Measurements from ENCODE around the gene ULK3. TPM values are rescaled to one million over a fixed set of nuclear protein-coding genes. Genes with fewer than 3 reads are reported as not detected.
"Not testable (repeated sequence)": the region's sequence is repeated elsewhere in the genome, so short reads cannot be mapped to it uniquely, and the experiment has no call there.

The ULK3 gene, protein sequence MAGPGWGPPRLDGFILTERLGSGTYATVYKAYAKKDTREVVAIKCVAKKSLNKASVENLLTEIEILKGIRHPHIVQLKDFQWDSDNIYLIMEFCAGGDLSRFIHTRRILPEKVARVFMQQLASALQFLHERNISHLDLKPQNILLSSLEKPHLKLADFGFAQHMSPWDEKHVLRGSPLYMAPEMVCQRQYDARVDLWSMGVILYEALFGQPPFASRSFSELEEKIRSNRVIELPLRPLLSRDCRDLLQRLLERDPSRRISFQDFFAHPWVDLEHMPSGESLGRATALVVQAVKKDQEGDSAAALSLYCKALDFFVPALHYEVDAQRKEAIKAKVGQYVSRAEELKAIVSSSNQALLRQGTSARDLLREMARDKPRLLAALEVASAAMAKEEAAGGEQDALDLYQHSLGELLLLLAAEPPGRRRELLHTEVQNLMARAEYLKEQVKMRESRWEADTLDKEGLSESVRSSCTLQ
- total RNA-seq (2014; rRNA removed; shearing (Covaris generic)) = 14.3 and 15.1 TPM in 2 replicates

GRCh38 chr15:74842581-74843444, at the start of gene ULK3:
TSS of gene ULK3 (minus strand) at chr15:74843156. CDS start at chr15:74843105, 51 bp downstream.
- DNase-seq (ENCODE audit: low read depth) = peak; percentile 87

DNA sequence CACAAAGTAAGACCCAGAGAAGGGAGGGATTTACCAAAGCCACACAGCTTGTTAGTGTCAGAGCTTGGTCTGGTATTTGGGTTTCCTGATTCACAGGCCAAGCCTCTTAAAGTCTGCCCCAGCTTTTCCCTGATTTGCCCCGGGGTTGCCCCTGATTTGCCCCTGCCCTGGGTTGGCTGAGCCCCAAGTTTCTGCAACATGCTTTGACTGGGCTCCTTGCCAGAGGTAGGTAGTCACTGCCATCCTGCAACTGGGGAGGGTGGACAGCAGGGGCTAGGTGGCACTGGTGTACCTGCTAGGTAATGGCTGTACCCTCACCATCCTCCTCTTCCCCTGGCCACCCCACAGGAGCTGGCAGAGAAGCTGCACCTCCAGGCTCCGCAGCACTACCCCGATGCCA, 49.4 kb upstream of the ULK3 start:
- no peak for DNase-seq (ENCODE audit: low read depth)

DNA sequence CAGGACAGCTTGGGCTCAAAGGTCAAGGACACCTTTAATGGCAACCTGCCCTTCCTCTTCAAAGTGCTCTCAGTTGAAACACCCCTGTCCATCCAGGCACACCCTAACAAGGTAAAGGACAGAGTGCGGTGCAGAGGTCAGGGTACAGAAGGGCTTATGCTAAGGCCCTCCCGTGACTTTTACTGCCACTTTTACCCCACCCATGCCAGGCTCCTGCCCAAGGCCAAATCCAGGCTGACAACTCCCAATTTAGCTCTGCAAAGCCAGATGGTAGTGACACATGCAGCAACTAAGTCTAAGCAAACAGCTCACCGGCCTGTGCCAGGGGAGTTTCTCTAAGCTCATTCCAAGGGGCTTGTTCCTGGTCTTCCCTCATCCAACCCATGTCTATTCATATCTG, 48.5 kb upstream of the ULK3 start:
- no peak for DNase-seq (ENCODE audit: low read depth)

- no peak for DNase-seq (ENCODE audit: low read depth)
Observed at GRCh38 chr15:74890665-74890960, 47.7 kb upstream of the ULK3 start.

- peak; percentile 78 for DNase-seq (ENCODE audit: low read depth)
Observed at GRCh38 chr15:74889883-74890664, 47.1 kb upstream of the ULK3 start, which contains the start of gene MPI. TSS of gene MPI (plus strand) at chr15:74890042. CDS start at chr15:74890074, 32 bp downstream.

DNA sequence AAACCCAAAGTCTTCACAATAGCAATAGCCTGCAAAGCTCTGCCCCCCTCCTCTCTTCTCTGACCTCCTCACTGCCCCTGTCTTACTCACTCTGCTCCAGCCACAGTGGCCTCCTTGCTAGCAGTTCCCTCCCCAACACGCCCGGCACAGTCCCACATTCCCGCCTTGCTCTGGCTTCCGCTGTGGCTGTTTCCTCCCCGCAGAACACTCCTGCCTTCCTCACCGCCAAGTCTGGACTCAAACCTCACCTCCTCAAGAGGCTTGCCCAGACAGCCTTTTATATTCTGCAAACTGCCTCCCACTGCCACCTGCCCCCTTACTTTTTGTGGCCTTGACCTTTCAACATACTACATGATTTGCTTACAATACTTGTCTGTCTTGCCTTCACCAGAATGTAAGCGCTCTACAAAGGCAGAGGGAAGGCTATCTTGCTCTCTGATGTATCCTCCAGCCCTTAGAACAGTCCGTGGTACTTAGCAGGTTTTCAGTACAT, 46.5 kb upstream of the ULK3 start:
- DNase-seq (ENCODE audit: low read depth) = peak; percentile 53

GRCh38 chr15:74888716-74889115, 45.8 kb upstream of the ULK3 start:
- no peak for DNase-seq (ENCODE audit: low read depth)

- not testable (repeated sequence) for DNase-seq (ENCODE audit: low read depth)
Observed at GRCh38 chr15:74887537-74888193, 44.7 kb upstream of the ULK3 start.

- DNase-seq (ENCODE audit: low read depth) = no peak
Observed at GRCh38 chr15:74885461-74885860, 42.5 kb upstream of the ULK3 start.

DNA sequence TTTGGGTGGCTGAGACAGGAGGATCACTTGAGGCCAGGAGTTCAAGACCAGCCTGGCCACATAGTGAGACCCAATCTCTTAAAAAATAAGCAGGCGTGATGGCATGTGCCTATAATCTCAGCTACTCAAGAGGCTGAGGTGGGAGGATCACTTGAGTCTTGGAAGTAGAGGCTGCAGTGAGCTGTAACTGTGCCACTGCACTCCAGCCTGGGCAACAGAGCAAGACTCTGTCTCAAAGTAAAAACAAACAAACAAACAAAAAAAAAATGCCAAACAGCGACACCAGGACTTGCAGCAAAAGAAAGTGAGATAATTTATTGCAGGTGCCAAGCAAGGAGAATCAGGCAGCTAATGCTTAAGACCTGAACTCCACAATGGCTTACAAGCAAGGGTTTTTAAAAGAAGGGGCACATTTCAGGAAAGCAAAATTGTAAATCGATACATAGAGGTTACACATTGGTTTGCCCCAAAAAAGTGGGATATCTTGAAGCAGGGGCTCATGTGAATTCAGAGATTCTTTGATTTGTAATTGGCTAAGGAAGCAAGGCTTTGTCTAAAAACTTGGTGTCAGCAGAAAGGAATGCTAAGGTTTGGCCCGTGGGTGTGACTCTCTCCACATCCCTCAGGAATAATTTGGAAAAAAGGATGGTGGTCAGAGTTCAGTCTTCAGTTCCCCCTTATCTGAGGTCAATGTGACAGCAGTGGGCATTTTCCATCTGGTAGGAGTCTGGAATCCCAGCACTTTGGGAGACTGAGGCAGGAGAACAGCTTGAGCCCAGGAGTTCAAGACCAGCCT, 41.7 kb upstream of the ULK3 start:
- no peak for DNase-seq (ENCODE audit: low read depth)

GRCh38 chr15:74882528-74882927, 39.6 kb upstream of the ULK3 start:
- DNase-seq (ENCODE audit: low read depth) = no peak

- DNase-seq (ENCODE audit: low read depth) = no peak
Observed at GRCh38 chr15:74878273-74878672, 35.3 kb upstream of the ULK3 start.

- peak; percentile 35 for DNase-seq (ENCODE audit: low read depth)
Observed at GRCh38 chr15:74873756-74874424, 30.9 kb upstream of the ULK3 start.

DNA sequence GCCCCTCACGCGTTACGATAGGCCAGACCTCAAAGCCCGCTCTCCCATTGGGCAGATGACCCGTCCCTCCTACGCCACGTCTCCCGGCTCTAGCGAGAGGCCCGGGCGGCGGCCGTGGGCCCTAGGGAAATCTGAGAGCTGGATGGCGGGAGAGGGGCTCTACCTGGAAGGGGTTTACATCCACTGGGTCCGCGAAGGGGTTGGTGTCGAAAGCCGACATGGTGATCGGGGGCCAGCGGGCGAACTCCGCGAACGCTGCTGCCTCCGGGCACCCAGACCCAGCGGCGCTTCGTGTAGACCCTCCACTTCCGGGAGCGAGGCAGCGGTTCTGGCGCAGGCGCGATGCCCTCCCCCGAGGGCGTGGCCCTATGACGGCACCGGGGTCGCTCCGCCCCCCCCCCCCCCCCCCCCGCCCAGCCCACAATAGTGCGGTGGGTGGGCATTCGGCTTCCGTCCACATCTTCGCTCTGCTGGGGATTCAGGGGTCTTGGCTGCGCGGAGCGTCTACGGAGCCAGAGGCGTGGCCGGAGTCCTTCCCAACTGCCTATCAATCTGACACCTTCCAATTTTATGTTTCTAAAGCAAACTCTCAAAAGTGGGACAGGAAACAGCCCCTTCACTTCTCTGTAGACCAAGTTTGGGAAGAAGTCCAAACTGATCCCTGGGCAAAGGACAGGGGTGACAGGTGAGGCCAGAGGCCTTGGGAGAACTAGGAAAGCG, 30.2 kb upstream of the ULK3 start, which contains the start of gene SCAMP2:
SCAMP2 (minus strand) TSS at position 330 of the 720 bp plus-strand sequence; CDS start at position 220, 110 bp downstream.
- DNase-seq (ENCODE audit: low read depth) = peak; percentile 95

DNA sequence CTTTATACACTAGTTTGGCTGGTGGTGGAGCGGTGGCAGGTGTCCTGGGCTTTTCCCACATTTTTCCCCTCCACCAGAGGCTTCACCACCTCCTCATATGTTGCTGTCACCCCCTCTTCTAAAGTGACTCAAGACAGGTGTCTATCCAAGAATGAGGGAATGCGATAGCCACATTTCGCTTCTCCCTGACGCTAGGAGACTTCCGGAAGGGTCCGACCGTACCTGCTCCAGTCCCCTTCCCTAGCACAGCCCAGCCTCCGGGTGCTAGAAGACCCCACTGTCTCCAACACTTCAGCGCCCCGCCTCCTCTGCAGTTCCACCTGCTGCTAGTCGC, 29.7 kb upstream of the ULK3 start:
- no peak for DNase-seq (ENCODE audit: low read depth)

DNA sequence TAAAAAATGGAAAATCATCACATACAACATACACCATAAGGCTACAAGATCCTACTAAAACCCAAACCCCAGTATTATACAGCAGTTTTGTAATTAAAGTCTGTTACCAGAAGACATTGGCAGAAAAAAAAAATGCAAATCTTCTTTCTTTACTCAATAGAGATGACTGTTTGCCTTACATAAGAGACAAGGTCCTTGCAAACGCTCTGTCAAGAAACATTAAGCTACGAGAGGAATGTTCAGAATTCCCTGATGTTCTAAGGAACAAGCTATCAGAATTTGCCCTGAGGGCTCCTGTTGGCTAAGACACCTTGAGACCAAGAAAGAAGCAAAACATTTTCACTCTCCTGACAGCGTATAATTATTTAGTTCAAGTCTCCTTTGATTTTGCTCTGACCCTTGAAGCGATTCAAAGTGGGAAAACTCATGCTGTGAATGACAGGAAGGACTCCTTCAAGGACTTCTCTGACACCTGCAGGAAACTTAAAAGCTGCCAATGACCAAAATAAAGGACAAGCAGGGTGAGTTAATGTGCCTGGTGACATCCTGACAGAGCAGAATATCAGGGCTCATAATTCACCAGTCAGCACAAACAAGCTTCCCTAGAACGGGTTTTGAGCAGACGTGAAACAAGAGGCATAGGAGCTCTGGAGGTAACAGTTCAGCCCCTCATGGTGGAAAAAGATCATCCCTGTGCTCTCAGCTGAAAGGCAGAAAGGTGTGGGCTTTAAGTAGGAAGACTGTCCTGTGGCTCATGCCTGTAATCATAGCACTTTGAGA, 27.7 kb upstream of the ULK3 start:
- no peak for DNase-seq (ENCODE audit: low read depth)

- DNase-seq (ENCODE audit: low read depth) = peak; percentile 61
Observed at GRCh38 chr15:74869726-74870407, 26.9 kb upstream of the ULK3 start.

DNA sequence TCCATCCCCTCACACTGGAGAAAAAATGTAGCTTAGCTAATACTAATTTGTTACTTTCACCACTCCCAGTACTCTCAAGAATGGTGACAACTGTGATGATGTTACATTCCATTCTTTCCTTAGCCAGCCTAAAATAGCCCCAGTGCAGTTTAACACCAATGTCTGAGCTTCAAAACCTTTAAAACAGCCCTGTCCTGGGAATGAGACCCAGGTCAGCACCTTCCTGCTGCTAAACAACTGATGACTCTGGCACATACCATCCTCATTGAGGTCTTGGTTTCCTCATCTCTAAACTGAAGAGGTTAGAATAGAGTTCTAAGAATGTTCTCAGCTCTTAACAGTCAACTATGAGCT, 26.4 kb upstream of the ULK3 start:
- DNase-seq (ENCODE audit: low read depth) = no peak

All from RPMI7951 (cell line).